Stimulated activated effector memory CD8-positive, alpha-beta T cell treated with anti-CD3 and anti-CD28 coated beads, Interleukin-12 subunit alpha, Interleukin-12 subunit beta, amount 100 ng/mL, for 72 hours (primary cell): ENCODE results near the gene LMO4.

Experiments
- ATAC-seq: fragments of 150-1000 bp; cut with Tn5 transposase; 2 replicates; pipeline ENCODE4 v1.10.0; 2021
- DNase-seq, 2 donors: peaks; one replicate each; pipeline ENCODE4 v3.0.0; 2021 to 2022; ENCODE audit warnings: low spot score in 2 of 2
- H3K27ac Mint-ChIP-seq: one replicate; pipeline ENCODE4 v1.8.0; 2022; ENCODE audit warnings: mild to moderate bottlenecking, mixed read lengths
- H3K36me3 Mint-ChIP-seq: one replicate; pipeline ENCODE4 v1.8.0; 2022; ENCODE audit warnings: mild to moderate bottlenecking, mixed read lengths
- H3K4me1 Mint-ChIP-seq: one replicate; pipeline ENCODE4 v1.8.0; 2022; ENCODE audit warnings: mixed read lengths
- H3K4me3 Mint-ChIP-seq: one replicate; pipeline ENCODE4 v1.8.0; 2022; ENCODE audit warnings: mild to moderate bottlenecking, mixed read lengths
- H3K9me3 Mint-ChIP-seq: one replicate; pipeline ENCODE4 v1.8.0; 2022; ENCODE audit warnings: mixed read lengths

LMO4 gene

GRCh38 chr1:87328272-87329050, at the start of gene LMO4:
LMO4 (plus strand) TSS chr1:87328880; CDS start chr1:87332016, 3,136 bp downstream.
- peaks cover 43% of the 10 kb centered on the region for H3K4me1 Mint-ChIP-seq
- H3K36me3 Mint-ChIP-seq, result peaks cover 31% of the 10 kb centered on the region
- DNase-seq (peak; percentile 66 to 92), ATAC-seq (peak; percentile 88)
- no peaks in the 10 kb centered on the region for H3K9me3 Mint-ChIP-seq
- H3K27ac Mint-ChIP-seq, result peak within 1 kb of the TSS; percentile 85
- peak within 1 kb of the TSS; percentile 95 for H3K4me3 Mint-ChIP-seq

- ATAC-seq, result no peak
- Mint-ChIP-seq H3K27ac (no peak overlapping the region), H3K4me3 (no peak overlapping the region), H3K4me1 (no peaks in the 10 kb centered on the region), H3K9me3 (no peaks in the 10 kb centered on the region), H3K36me3 (no peaks in the 10 kb centered on the region)
- DNase-seq, result no peak
Measured at GRCh38 chr1:87279536-87279875, 49.2 kb upstream of the LMO4 start.

GRCh38 chr1:87279966-87280535, 48.6 kb upstream of the LMO4 start:
- Mint-ChIP-seq H3K9me3 (no peaks in the 10 kb centered on the region), H3K36me3 (no peaks in the 10 kb centered on the region), H3K27ac (no peak overlapping the region), H3K4me1 (no peaks in the 10 kb centered on the region), H3K4me3 (no peak overlapping the region)
- ATAC-seq (no peak), DNase-seq (no peak)

GRCh38 chr1:87284456-87285240, 44.0 kb upstream of the LMO4 start:
- Mint-ChIP-seq H3K9me3 (no peaks in the 10 kb centered on the region), H3K4me3 (no peak overlapping the region), H3K36me3 (no peaks in the 10 kb centered on the region), H3K4me1 (no peaks in the 10 kb centered on the region), H3K27ac (no peak overlapping the region)
- DNase-seq, result no peak
- no peak for ATAC-seq

- no peaks in the 10 kb centered on the region for H3K9me3 Mint-ChIP-seq
Measured at GRCh38 chr1:87291107-87291506, 37.6 kb upstream of the LMO4 start.

GRCh38 chr1:87292684-87293493, 35.8 kb upstream of the LMO4 start:
- peak; percentile 34 to 69 for DNase-seq
- Mint-ChIP-seq H3K9me3 (no peaks in the 10 kb centered on the region), H3K36me3 (no peaks in the 10 kb centered on the region), H3K27ac (no peak overlapping the region), H3K4me3 (no peak overlapping the region), H3K4me1 (no peaks in the 10 kb centered on the region)
- no peak for ATAC-seq

More at GRCh38 chr1:87291107-87291506, 37.6 kb upstream of the LMO4 start:
- DNase-seq (no peak), ATAC-seq (peak; percentile 20)
- no peaks in the 10 kb centered on the region for H3K4me1 Mint-ChIP-seq
- H3K27ac Mint-ChIP-seq, result no peak overlapping the region
- no peaks in the 10 kb centered on the region for H3K36me3 Mint-ChIP-seq
- H3K4me3 Mint-ChIP-seq, result no peak overlapping the region

GRCh38 chr1:87294633-87295032, 34.0 kb upstream of the LMO4 start:
- Mint-ChIP-seq H3K27ac (no peak overlapping the region), H3K4me1 (no peaks in the 10 kb centered on the region), H3K4me3 (no peak overlapping the region), H3K36me3 (no peaks in the 10 kb centered on the region), H3K9me3 (no peaks in the 10 kb centered on the region)
- ATAC-seq (no peak), DNase-seq (no peak)

GRCh38 chr1:87295445-87296110, 33.1 kb upstream of the LMO4 start:
- Mint-ChIP-seq H3K27ac (no peak overlapping the region), H3K4me1 (no peaks in the 10 kb centered on the region), H3K9me3 (no peaks in the 10 kb centered on the region), H3K4me3 (no peak overlapping the region), H3K36me3 (no peaks in the 10 kb centered on the region)
- ATAC-seq (no peak), DNase-seq (no peak)

- ATAC-seq (no peak), DNase-seq (no peak)
- H3K36me3 Mint-ChIP-seq, result no peaks in the 10 kb centered on the region
- no peak overlapping the region for H3K27ac Mint-ChIP-seq
- no peaks in the 10 kb centered on the region for H3K4me1 Mint-ChIP-seq
- no peaks in the 10 kb centered on the region for H3K9me3 Mint-ChIP-seq
- H3K4me3 Mint-ChIP-seq, result no peak overlapping the region
Measured at GRCh38 chr1:87296206-87296605, 32.5 kb upstream of the LMO4 start.

- Mint-ChIP-seq H3K36me3 (no peaks in the 10 kb centered on the region), H3K27ac (no peak overlapping the region), H3K4me1 (no peaks in the 10 kb centered on the region), H3K4me3 (no peak overlapping the region), H3K9me3 (no peaks in the 10 kb centered on the region)
- ATAC-seq (no peak), DNase-seq (no peak)
Measured at GRCh38 chr1:87299661-87300060, 29.0 kb upstream of the LMO4 start.

- DNase-seq (no peak), ATAC-seq (no peak)
- Mint-ChIP-seq H3K9me3 (no peaks in the 10 kb centered on the region), H3K4me3 (no peak overlapping the region), H3K4me1 (no peaks in the 10 kb centered on the region), H3K36me3 (no peaks in the 10 kb centered on the region), H3K27ac (no peak overlapping the region)
Measured at GRCh38 chr1:87300628-87301027, 28.1 kb upstream of the LMO4 start.

GRCh38 chr1:87305151-87305550, 23.5 kb upstream of the LMO4 start:
- Mint-ChIP-seq H3K9me3 (no peaks in the 10 kb centered on the region), H3K36me3 (no peaks in the 10 kb centered on the region), H3K4me3 (no peak overlapping the region), H3K27ac (no peak overlapping the region), H3K4me1 (no peaks in the 10 kb centered on the region)
- ATAC-seq, result no peak
- DNase-seq, result no peak

GRCh38 chr1:87305762-87306161, 22.9 kb upstream of the LMO4 start:
- H3K9me3 Mint-ChIP-seq, result no peaks in the 10 kb centered on the region
- H3K4me3 Mint-ChIP-seq, result no peak overlapping the region
- no peak for ATAC-seq
- no peaks in the 10 kb centered on the region for H3K36me3 Mint-ChIP-seq
- DNase-seq, result no peak
- no peaks in the 10 kb centered on the region for H3K4me1 Mint-ChIP-seq
- no peak overlapping the region for H3K27ac Mint-ChIP-seq

GRCh38 chr1:87307306-87307705, 21.4 kb upstream of the LMO4 start:
- ATAC-seq, result no peak
- Mint-ChIP-seq H3K36me3 (no peaks in the 10 kb centered on the region), H3K4me3 (no peak overlapping the region)

GRCh38 chr1:87307931-87308330, 20.7 kb upstream of the LMO4 start:
- H3K27ac Mint-ChIP-seq, result no peak overlapping the region
- H3K9me3 Mint-ChIP-seq, result no peaks in the 10 kb centered on the region
- H3K4me1 Mint-ChIP-seq, result no peaks in the 10 kb centered on the region
- DNase-seq (no peak), ATAC-seq (no peak)
- H3K4me3 Mint-ChIP-seq, result no peak overlapping the region
- no peaks in the 10 kb centered on the region for H3K36me3 Mint-ChIP-seq

More at GRCh38 chr1:87307306-87307705, 21.4 kb upstream of the LMO4 start:
- H3K4me1 Mint-ChIP-seq, result no peaks in the 10 kb centered on the region
- H3K27ac Mint-ChIP-seq, result no peak overlapping the region
- H3K9me3 Mint-ChIP-seq, result no peaks in the 10 kb centered on the region
- DNase-seq, result no peak
